Natural killer cell (primary cell): ENCODE results near the gene MARS2. TPM values are rescaled to one million over a fixed set of nuclear protein-coding genes. Genes with fewer than 3 reads are reported as not detected.

ENCODE experiments used
- ATAC-seq, 3 donors: fragments of 150-1000 bp in 2 of 3; fragments of 200-7000 bp in 1 of 3; cut with Tn5 transposase; 1 replicate in 1 of 3; 2 replicates in 2 of 3; pipeline ENCODE4 v1.10.0; 2021; ENCODE audit warnings: mild to moderate bottlenecking in 2 of 3, moderate library complexity in 2 of 3
- DNase-seq, 2 donors: peaks; one replicate each; pipeline versions ENCODE4 v3.0.0 to v3.0.0-alpha.2; 2013 to 2021; ENCODE audit warnings: mixed read lengths in 1 of 2
- H3K27ac ChIP-seq: one replicate; pipeline ENCODE4 v1.5.1; 2013; ENCODE audit warnings: mild to moderate bottlenecking, low read length
- H3K27me3 ChIP-seq: one replicate; pipeline ENCODE4 v1.6.1; 2013; ENCODE audit warnings: low read length; ENCODE audit not compliant: control insufficient read depth, insufficient read depth
- H3K36me3 ChIP-seq: one replicate; pipeline ENCODE4 v1.6.1; 2013; ENCODE audit warnings: low read length; ENCODE audit not compliant: control insufficient read depth, insufficient read depth
- H3K4me1 ChIP-seq: one replicate; pipeline ENCODE4 v1.6.1; 2013; ENCODE audit warnings: low read length; ENCODE audit not compliant: control insufficient read depth, insufficient read depth
- H3K4me3 ChIP-seq: one replicate; pipeline ENCODE4 v1.5.1; 2013; ENCODE audit warnings: low read length
- H3K9me3 ChIP-seq: one replicate; pipeline ENCODE4 v1.6.1; 2013; ENCODE audit warnings: low read length; ENCODE audit not compliant: control insufficient read depth, insufficient read depth
- H3K27ac Mint-ChIP-seq, 2 donors: one replicate each; pipeline ENCODE4 v1.8.0; 2022; ENCODE audit warnings: mild to moderate bottlenecking in 2 of 2, mixed read lengths in 2 of 2, moderate library complexity in 1 of 2
- H3K27me3 Mint-ChIP-seq, 2 donors: one replicate each; pipeline ENCODE4 v1.8.0; 2022; ENCODE audit warnings: low read depth in 2 of 2, mixed read lengths in 2 of 2
- H3K36me3 Mint-ChIP-seq: one replicate; pipeline ENCODE4 v1.8.0; 2022; ENCODE audit warnings: mixed read lengths
- H3K4me1 Mint-ChIP-seq, 2 donors: one replicate each; pipeline ENCODE4 v1.8.0; 2022; ENCODE audit warnings: mixed read lengths in 2 of 2
- H3K4me3 Mint-ChIP-seq: one replicate; pipeline ENCODE4 v1.8.0; 2022; ENCODE audit warnings: mild to moderate bottlenecking, moderate library complexity, mixed read lengths
- H3K9me3 Mint-ChIP-seq, 2 donors: one replicate each; pipeline ENCODE4 v1.8.0; 2022; ENCODE audit warnings: mixed read lengths in 2 of 2
- WGBS: methylation state at CpG from one replicate; pipeline ENCODE4 v1.1.7; 2013; ENCODE audit warnings: missing lambda C conversion rate; ENCODE audit not compliant: insufficient coverage; 5-methylcytosine and 5-hydroxymethylcytosine counted together
- intact Hi-C: fragments of 100-400 bp; cut with micrococcal nuclease; formaldehyde crosslinking; loops from one replicate; pipeline ENCODE4 v1.14.2; 2022
- total RNA-seq, 4 donors: library from RNA; stranded (reverse); fragments of 120-200 nt in 1 of 4; gene quantifications; one replicate each; pipeline versions ENCODE4 v1.2.3 to v1.2.4, GENCODE V29; 2013 to 2022
- TF ChIP-seq, protein P1 (sequence below): fragments of 200-600 bp; IDR thresholded peaks from one replicate; pipeline ENCODE4 v1.8.0; 2022; ENCODE audit warnings: antibody characterized with exemption

Gene MARS2
- total RNA-seq, 3 donors from 2014 or later (not counting 1 experiment from before 2014, with no cell fraction given): 5.7 to 12.2 (median 11.8) TPM

DNA sequence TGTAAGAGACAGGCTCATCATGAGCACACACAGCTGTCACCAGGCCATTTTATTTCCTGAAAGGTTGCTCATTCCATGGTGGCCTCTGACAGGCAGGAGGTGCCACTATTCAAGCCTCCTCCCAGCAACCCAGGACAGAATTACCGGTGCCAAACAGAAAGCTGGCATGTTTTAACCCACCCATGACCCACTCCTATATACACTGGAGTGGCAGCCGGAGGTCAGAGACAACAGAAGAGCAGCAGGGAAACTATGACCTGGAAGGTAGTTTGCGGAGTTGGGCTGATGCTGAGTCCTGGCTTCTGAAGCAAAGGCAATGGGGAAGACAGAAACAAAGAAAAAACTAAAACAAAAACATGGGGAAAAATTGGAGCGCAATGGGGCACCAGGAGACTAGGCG, 32.1 kb upstream of the MARS2 start:
- DNase-seq: no peak
- H3K4me3 Mint-ChIP-seq: no peak overlapping the region
- H3K4me3 ChIP-seq: no peak overlapping the region
- TF ChIP-seq, protein P1, sequence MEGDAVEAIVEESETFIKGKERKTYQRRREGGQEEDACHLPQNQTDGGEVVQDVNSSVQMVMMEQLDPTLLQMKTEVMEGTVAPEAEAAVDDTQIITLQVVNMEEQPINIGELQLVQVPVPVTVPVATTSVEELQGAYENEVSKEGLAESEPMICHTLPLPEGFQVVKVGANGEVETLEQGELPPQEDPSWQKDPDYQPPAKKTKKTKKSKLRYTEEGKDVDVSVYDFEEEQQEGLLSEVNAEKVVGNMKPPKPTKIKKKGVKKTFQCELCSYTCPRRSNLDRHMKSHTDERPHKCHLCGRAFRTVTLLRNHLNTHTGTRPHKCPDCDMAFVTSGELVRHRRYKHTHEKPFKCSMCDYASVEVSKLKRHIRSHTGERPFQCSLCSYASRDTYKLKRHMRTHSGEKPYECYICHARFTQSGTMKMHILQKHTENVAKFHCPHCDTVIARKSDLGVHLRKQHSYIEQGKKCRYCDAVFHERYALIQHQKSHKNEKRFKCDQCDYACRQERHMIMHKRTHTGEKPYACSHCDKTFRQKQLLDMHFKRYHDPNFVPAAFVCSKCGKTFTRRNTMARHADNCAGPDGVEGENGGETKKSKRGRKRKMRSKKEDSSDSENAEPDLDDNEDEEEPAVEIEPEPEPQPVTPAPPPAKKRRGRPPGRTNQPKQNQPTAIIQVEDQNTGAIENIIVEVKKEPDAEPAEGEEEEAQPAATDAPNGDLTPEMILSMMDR: no peak
- no peak overlapping the region for H3K27ac Mint-ChIP-seq
- no peaks in the 10 kb centered on the region for H3K4me1 Mint-ChIP-seq
- H3K27me3 Mint-ChIP-seq: peaks cover 16 to 24% of the 10 kb centered on the region in 2 donors
- 93% methylated on average over 5 of the region's 5 CpGs for WGBS
- H3K9me3 Mint-ChIP-seq: no peaks in the 10 kb centered on the region
- ATAC-seq: no peak
- intact Hi-C loops: no loop called here
- H3K27ac ChIP-seq: no peak overlapping the region
- H3K9me3 ChIP-seq: peaks cover 2% of the 10 kb centered on the region
- H3K36me3 ChIP-seq: no peaks in the 10 kb centered on the region
- H3K4me1 ChIP-seq: no peaks in the 10 kb centered on the region
- H3K36me3 Mint-ChIP-seq: no peaks in the 10 kb centered on the region
- no peaks in the 10 kb centered on the region for H3K27me3 ChIP-seq

DNA sequence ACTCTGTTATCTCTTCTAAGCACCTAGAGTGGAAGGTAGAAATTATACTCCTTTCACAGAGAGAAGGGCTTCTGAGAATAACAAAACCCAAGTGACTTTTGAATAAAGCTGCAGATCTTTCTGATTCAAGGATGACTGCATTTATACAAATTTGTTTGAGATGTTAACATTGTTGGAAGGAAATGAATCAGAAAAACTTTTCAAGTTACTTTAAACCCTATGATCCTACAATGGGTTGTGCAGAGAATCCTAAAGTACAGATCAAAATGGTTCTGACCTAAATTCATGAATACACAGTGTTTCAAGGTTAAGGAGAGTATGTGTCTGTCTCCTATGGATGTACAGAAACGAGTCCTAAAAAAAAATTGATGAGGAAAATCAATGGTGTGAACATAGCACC, 31.6 kb upstream of the MARS2 start:
- H3K27ac Mint-ChIP-seq: no peak overlapping the region
- H3K4me1 ChIP-seq: no peaks in the 10 kb centered on the region
- ATAC-seq: no peak

DNA sequence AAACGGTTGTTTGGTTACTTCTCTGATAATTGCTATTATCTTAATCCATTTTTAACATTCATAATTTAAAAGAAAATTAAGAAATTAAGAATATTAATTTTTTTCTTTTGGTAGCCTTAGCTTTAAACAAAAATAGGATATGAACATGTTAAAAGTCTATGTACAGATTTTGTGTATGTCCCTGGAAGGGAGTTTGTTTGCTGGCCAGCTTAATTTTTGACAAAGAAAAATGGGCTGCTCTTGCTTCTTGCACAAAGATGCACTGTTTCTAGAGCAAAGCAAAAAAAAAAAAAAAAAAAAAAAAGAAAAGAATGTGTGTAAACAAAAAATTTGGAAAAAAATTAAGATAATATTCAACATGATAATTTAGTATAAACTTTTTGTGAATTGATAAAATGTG, 31.1 kb upstream of the MARS2 start:
- no peaks in the 10 kb centered on the region for H3K9me3 ChIP-seq
- H3K4me3 ChIP-seq: no peak overlapping the region
- ATAC-seq (no peak), DNase-seq (no peak)
- no peak overlapping the region for H3K27ac ChIP-seq
- WGBS: no CpG with 5 or more reads among the region's 1 CpG
- intact Hi-C loops: no loop called here
- TF ChIP-seq, protein P1: no peak
- Mint-ChIP-seq H3K27me3 (peaks cover 14 to 24% of the 10 kb centered on the region in 2 donors), H3K27ac (no peak overlapping the region), H3K4me3 (no peak overlapping the region), H3K36me3 (no peaks in the 10 kb centered on the region), H3K4me1 (no peaks in the 10 kb centered on the region), H3K9me3 (no peaks in the 10 kb centered on the region)
- H3K27me3 ChIP-seq: no peaks in the 10 kb centered on the region
- H3K36me3 ChIP-seq: no peaks in the 10 kb centered on the region
- no peaks in the 10 kb centered on the region for H3K4me1 ChIP-seq

More for the DNA sequence above, 31.6 kb upstream of the MARS2 start:
- H3K27me3 ChIP-seq: no peaks in the 10 kb centered on the region
- Mint-ChIP-seq H3K4me3 (no peak overlapping the region), H3K9me3 (no peaks in the 10 kb centered on the region), H3K27me3 (peaks cover 16 to 24% of the 10 kb centered on the region in 2 donors), H3K4me1 (no peaks in the 10 kb centered on the region), H3K36me3 (no peaks in the 10 kb centered on the region)
- no CpG with 5 or more reads among the region's 1 CpG for WGBS
- DNase-seq: no peak
- no peak overlapping the region for H3K4me3 ChIP-seq
- H3K9me3 ChIP-seq: no peaks in the 10 kb centered on the region
- H3K27ac ChIP-seq: no peak overlapping the region
- intact Hi-C loops: no loop called here
- H3K36me3 ChIP-seq: no peaks in the 10 kb centered on the region
- TF ChIP-seq, protein P1: no peak

DNA sequence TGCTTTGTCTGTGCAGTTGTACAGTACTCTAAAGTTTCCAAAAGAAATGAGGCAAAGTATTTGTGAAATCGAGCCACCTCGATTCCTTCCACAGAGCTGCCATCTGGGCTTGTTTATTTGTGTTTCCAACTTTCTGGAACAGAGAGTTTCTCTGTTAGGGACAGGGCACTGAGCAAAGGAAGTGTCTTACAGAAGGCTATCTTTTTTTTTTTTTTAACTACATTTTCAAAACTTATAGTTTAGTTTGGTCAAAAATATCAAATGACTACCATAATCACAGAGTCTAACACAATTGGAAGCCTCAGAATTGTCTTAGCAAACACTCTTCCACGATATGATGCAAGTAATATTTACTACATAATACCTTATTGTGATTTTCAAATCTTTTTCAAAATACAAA, 30.6 kb upstream of the MARS2 start:
- Histone ChIP-seq H3K27me3 (no peaks in the 10 kb centered on the region), H3K27ac (no peak overlapping the region), H3K4me3 (no peak overlapping the region), H3K36me3 (no peaks in the 10 kb centered on the region), H3K9me3 (no peaks in the 10 kb centered on the region), H3K4me1 (no peaks in the 10 kb centered on the region)
- WGBS: 83% methylated on average over 3 of the region's 3 CpGs
- H3K27ac Mint-ChIP-seq: no peak overlapping the region
- intact Hi-C loops: no loop called here
- H3K27me3 Mint-ChIP-seq: peaks cover 14 to 22% of the 10 kb centered on the region in 2 donors
- H3K36me3 Mint-ChIP-seq: no peaks in the 10 kb centered on the region
- no peak for DNase-seq
- H3K4me1 Mint-ChIP-seq: no peaks in the 10 kb centered on the region
- TF ChIP-seq, protein P1: no peak
- no peak for ATAC-seq
- no peaks in the 10 kb centered on the region for H3K9me3 Mint-ChIP-seq
- H3K4me3 Mint-ChIP-seq: no peak overlapping the region
